ENCODE measurements around the gene CDKN2B-AS1.

CDKN2B-AS1 gene

DNA sequence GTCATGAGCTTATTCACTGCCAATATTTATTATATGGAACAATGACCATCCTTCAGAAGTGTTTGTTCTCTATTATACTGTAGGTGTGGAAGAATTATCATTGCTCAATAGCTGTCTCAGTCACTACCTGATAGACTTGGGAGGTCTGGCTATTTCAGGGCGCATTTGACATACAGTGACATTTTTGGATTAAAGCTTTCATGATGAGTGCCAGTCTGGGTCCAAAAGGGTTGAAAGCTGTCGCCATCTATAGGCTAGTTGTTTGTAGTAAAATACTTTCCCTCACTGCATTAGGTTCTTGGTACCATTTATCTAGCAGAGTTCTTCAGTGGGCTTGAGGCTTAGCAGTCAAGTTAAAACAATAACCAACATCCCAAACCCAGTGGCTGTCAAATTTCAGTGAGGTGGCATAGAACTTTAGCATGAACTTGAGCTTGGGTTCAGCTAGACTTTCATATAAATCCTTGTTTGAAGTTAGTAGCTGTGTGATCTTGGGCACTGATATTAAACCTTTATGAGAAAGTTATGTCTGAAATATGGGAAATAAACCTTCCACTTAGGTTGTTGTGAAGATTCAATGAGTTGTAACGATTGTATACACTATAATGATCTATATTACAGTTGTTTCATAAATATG lies 125.0 kb downstream of the CDKN2B-AS1 start:
- Histone ChIP-seq H4K8ac (ENCODE audit: low read depth, low read length) (no peak overlapping the region), H3K23ac (ENCODE audit: low read length) (no peak overlapping the region), H2AK5ac (ENCODE audit: low read length) (no peak overlapping the region), H3K4me2 (ENCODE audit: low read length) (no peak overlapping the region), H4K12ac (ENCODE audit: low read depth, low read length) (no peak overlapping the region), H2BK5ac (ENCODE audit: low read depth, low read length, poor library complexity) (no peak overlapping the region), H3K79me1 (ENCODE audit: low read length) (peaks cover 16% of the 10 kb centered on the region), H3K36me3 (ENCODE audit: control insufficient read depth in 1 of 2, insufficient read depth in 2 of 2, low read length in 2 of 2) (no peaks in the 10 kb centered on the region), H4K91ac (ENCODE audit: low read depth, low read length) (peak overlapping the region; percentile 62), H3K9me3 (ENCODE audit: insufficient read depth, low read depth, low read length) (no peaks in the 10 kb centered on the region), H3K4ac (ENCODE audit: low read depth, low read length) (no peak overlapping the region), H3K27ac (ENCODE audit: low read depth, low read length) (no peak overlapping the region), H3K4me3 (ENCODE audit: low read depth, low read length) (no peak overlapping the region), H3K14ac (ENCODE audit: low read length) (no peak overlapping the region), H3K9ac (ENCODE audit: low read length) (no peak overlapping the region), H3K18ac (ENCODE audit: low read length) (no peak overlapping the region), H2AFZ (ENCODE audit: insufficient read depth, low read length, poor library complexity) (no peak overlapping the region), H3K4me1 (ENCODE audit: control insufficient read depth in 1 of 2, insufficient read depth in 2 of 2, low read length in 2 of 2) (peaks cover 7 to 9% of the 10 kb centered on the region in 2 experiments), H3K79me2 (ENCODE audit: control insufficient read depth, insufficient read depth, low read length, poor library complexity) (peaks cover 5% of the 10 kb centered on the region), H2BK120ac (ENCODE audit: insufficient read depth, low read length, poor library complexity) (no peak overlapping the region), H3K27me3 (ENCODE audit: insufficient read depth, low read length) (no peaks in the 10 kb centered on the region), H2BK12ac (ENCODE audit: low read length) (no peak overlapping the region)
- no CpG with 5 or more reads among the region's 3 CpGs for WGBS (ENCODE audit: extremely low coverage, insufficient coverage, insufficient read length)
- peak in 1 of 2 donors; percentile 55 for DNase-seq

DNA sequence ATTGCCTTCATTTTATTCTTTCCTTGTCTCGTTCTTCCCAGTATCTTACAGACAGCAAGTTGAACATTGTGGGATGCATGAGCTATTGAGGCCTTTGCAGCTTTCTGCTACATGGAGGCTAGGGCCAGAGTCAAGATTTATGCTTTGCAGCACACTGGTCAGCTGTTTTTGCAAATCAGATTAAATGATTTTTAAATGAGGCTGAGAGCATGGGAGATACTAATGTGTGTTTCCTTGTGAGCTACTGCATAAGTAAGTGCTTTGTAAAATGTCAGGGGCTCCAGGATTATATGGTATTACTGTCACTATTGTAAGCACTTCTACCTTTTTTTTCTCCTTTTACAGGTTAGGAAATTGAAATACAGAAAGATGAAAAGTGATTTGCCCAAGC lies 125.6 kb downstream of the CDKN2B-AS1 start:
- Histone ChIP-seq H3K4ac (ENCODE audit: low read depth, low read length) (no peak overlapping the region), H3K23ac (ENCODE audit: low read length) (no peak overlapping the region), H4K8ac (ENCODE audit: low read depth, low read length) (no peak overlapping the region), H3K18ac (ENCODE audit: low read length) (no peak overlapping the region), H2AFZ (ENCODE audit: insufficient read depth, low read length, poor library complexity) (no peak overlapping the region), H3K36me3 (ENCODE audit: control insufficient read depth in 1 of 2, insufficient read depth in 2 of 2, low read length in 2 of 2) (no peaks in the 10 kb centered on the region), H3K14ac (ENCODE audit: low read length) (peak overlapping the region; percentile 44), H4K12ac (ENCODE audit: low read depth, low read length) (no peak overlapping the region), H3K27ac (ENCODE audit: low read depth, low read length) (no peak overlapping the region), H2AK5ac (ENCODE audit: low read length) (no peak overlapping the region), H3K4me2 (ENCODE audit: low read length) (no peak overlapping the region), H2BK12ac (ENCODE audit: low read length) (peak overlapping the region; percentile 94), H3K79me2 (ENCODE audit: control insufficient read depth, insufficient read depth, low read length, poor library complexity) (peaks cover 5% of the 10 kb centered on the region), H3K27me3 (ENCODE audit: insufficient read depth, low read length) (no peaks in the 10 kb centered on the region), H3K4me3 (ENCODE audit: low read depth, low read length) (no peak overlapping the region), H4K91ac (ENCODE audit: low read depth, low read length) (peak overlapping the region; percentile 62), H2BK5ac (ENCODE audit: low read depth, low read length, poor library complexity) (no peak overlapping the region), H3K9me3 (ENCODE audit: insufficient read depth, low read depth, low read length) (no peaks in the 10 kb centered on the region), H3K4me1 (ENCODE audit: control insufficient read depth in 1 of 2, insufficient read depth in 2 of 2, low read length in 2 of 2) (peaks cover 7 to 9% of the 10 kb centered on the region in 2 experiments), H3K9ac (ENCODE audit: low read length) (no peak overlapping the region), H2BK120ac (ENCODE audit: insufficient read depth, low read length, poor library complexity) (peak overlapping the region; percentile 51), H3K79me1 (ENCODE audit: low read length) (peaks cover 16% of the 10 kb centered on the region)
- DNase-seq = no peak
- no CpG with 5 or more reads among the region's 1 CpG for WGBS (ENCODE audit: extremely low coverage, insufficient coverage, insufficient read length)

DNA sequence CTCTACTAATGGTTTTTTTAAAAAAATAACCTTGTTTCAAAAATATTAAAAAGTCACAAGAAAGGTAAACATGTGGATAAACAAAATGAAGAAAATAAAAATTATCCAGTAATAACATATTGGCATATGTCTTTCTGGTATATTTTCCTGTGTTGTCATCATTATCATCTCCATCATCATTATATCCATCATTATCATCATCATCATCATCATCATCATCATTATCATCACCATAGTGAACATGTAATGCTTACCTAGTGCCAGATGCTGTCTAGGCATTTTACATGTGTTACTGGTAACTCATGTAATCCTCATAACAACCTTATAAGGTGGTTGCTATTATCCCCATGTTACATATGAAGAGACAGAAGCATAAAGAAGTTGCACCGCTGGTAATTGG lies 126.0 kb downstream of the CDKN2B-AS1 start:
- H3K27me3 ChIP-seq (ENCODE audit: insufficient read depth, low read length) = no peaks in the 10 kb centered on the region
- H3K23ac ChIP-seq (ENCODE audit: low read length) = no peak overlapping the region
- no peaks in the 10 kb centered on the region for H3K9me3 ChIP-seq (ENCODE audit: insufficient read depth, low read depth, low read length)
- no peak overlapping the region for H4K8ac ChIP-seq (ENCODE audit: low read depth, low read length)
- H4K91ac ChIP-seq (ENCODE audit: low read depth, low read length) = no peak overlapping the region
- no peak overlapping the region for H3K4me2 ChIP-seq (ENCODE audit: low read length)
- no peak overlapping the region for H2BK120ac ChIP-seq (ENCODE audit: insufficient read depth, low read length, poor library complexity)
- H3K4me1 ChIP-seq (ENCODE audit: control insufficient read depth in 1 of 2, insufficient read depth in 2 of 2, low read length in 2 of 2) = peaks cover 7 to 9% of the 10 kb centered on the region in 2 experiments
- H2BK5ac ChIP-seq (ENCODE audit: low read depth, low read length, poor library complexity) = no peak overlapping the region
- no peak overlapping the region for H3K27ac ChIP-seq (ENCODE audit: low read depth, low read length)
- H3K4me3 ChIP-seq (ENCODE audit: low read depth, low read length) = no peak overlapping the region
- no peaks in the 10 kb centered on the region for H3K36me3 ChIP-seq (ENCODE audit: control insufficient read depth in 1 of 2, insufficient read depth in 2 of 2, low read length in 2 of 2)
- H2AFZ ChIP-seq (ENCODE audit: insufficient read depth, low read length, poor library complexity) = no peak overlapping the region
- no CpG with 5 or more reads among the region's 1 CpG for WGBS (ENCODE audit: extremely low coverage, insufficient coverage, insufficient read length)
- no peak overlapping the region for H3K14ac ChIP-seq (ENCODE audit: low read length)
- no peak overlapping the region for H3K4ac ChIP-seq (ENCODE audit: low read depth, low read length)
- peaks cover 16% of the 10 kb centered on the region for H3K79me1 ChIP-seq (ENCODE audit: low read length)
- peaks cover 5% of the 10 kb centered on the region for H3K79me2 ChIP-seq (ENCODE audit: control insufficient read depth, insufficient read depth, low read length, poor library complexity)
- DNase-seq = no peak
- H3K18ac ChIP-seq (ENCODE audit: low read length) = no peak overlapping the region
- no peak overlapping the region for H2BK12ac ChIP-seq (ENCODE audit: low read length)
- H2AK5ac ChIP-seq (ENCODE audit: low read length) = no peak overlapping the region
- H4K12ac ChIP-seq (ENCODE audit: low read depth, low read length) = no peak overlapping the region
- H3K9ac ChIP-seq (ENCODE audit: low read length) = no peak overlapping the region

DNA sequence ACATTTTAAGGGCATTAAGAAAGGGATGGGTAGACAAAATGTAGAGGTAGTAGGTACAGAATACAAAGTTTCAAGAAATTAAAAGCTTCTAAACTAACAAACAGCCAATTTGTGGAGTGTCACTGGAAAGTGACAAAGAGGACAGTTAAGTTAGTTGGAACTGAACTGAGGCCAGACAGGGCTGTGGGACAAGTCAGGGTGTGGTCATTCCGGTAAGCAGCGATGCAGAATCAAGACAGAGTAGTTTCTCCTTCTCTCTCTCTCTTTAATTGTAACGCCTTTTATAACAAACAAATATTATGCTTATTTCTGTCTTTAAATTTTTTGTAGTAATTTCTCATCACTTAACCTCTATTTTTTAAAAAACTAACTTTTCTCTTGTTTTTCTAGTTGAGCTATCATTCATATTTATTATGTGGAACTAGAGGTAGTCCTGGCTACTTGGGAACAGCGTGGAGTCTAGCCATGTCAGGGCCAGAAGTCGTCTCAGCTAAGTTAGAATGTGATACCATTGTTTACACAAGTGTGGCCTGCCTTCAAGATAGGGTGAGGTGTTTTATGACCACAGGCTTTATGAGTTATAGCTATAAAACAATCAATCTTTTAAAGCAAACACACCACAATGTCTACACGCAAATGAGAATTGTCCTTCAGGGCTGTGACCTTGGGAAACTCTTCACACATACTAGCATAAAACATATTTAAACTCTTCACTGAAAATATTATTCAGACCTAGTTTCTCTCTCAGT lies 129.8 kb downstream of the CDKN2B-AS1 start:
- H3K79me1 ChIP-seq (ENCODE audit: low read length) = peaks cover 10% of the 10 kb centered on the region
- H2BK5ac ChIP-seq (ENCODE audit: low read depth, low read length, poor library complexity) = no peak overlapping the region
- no peak overlapping the region for H4K12ac ChIP-seq (ENCODE audit: low read depth, low read length)
- no peak overlapping the region for H3K18ac ChIP-seq (ENCODE audit: low read length)
- no peak overlapping the region for H3K14ac ChIP-seq (ENCODE audit: low read length)
- H4K91ac ChIP-seq (ENCODE audit: low read depth, low read length) = no peak overlapping the region
- H3K9ac ChIP-seq (ENCODE audit: low read length) = no peak overlapping the region
- H2BK12ac ChIP-seq (ENCODE audit: low read length) = no peak overlapping the region
- peaks cover 2% of the 10 kb centered on the region for H3K79me2 ChIP-seq (ENCODE audit: control insufficient read depth, insufficient read depth, low read length, poor library complexity)
- no CpG with 5 or more reads among the region's 6 CpGs for WGBS (ENCODE audit: extremely low coverage, insufficient coverage, insufficient read length)
- no peaks in the 10 kb centered on the region for H3K27me3 ChIP-seq (ENCODE audit: insufficient read depth, low read length)
- DNase-seq = no peak
- H2AFZ ChIP-seq (ENCODE audit: insufficient read depth, low read length, poor library complexity) = no peak overlapping the region
- no peak overlapping the region for H2AK5ac ChIP-seq (ENCODE audit: low read length)
- no peaks in the 10 kb centered on the region for H3K36me3 ChIP-seq (ENCODE audit: control insufficient read depth in 1 of 2, insufficient read depth in 2 of 2, low read length in 2 of 2)
- no peaks in the 10 kb centered on the region for H3K9me3 ChIP-seq (ENCODE audit: insufficient read depth, low read depth, low read length)
- H3K4me3 ChIP-seq (ENCODE audit: low read depth, low read length) = no peak overlapping the region
- H3K23ac ChIP-seq (ENCODE audit: low read length) = no peak overlapping the region
- no peak overlapping the region for H2BK120ac ChIP-seq (ENCODE audit: insufficient read depth, low read length, poor library complexity)
- H3K4ac ChIP-seq (ENCODE audit: low read depth, low read length) = no peak overlapping the region
- no peak overlapping the region for H4K8ac ChIP-seq (ENCODE audit: low read depth, low read length)
- no peak overlapping the region for H3K4me2 ChIP-seq (ENCODE audit: low read length)
- H3K4me1 ChIP-seq (ENCODE audit: control insufficient read depth in 1 of 2, insufficient read depth in 2 of 2, low read length in 2 of 2) = peaks cover 2 to 4% of the 10 kb centered on the region in 2 experiments
- H3K27ac ChIP-seq (ENCODE audit: low read depth, low read length) = no peak overlapping the region

All from trophoblast cell (in vitro differentiated cells and primary cell).